ENCODE measurements around the gene FHAD1. TPM values are rescaled to one million over a fixed set of nuclear protein-coding genes. Genes with fewer than 3 reads are reported as not detected.
"Not testable (repeated sequence)": the region's sequence is repeated elsewhere in the genome, so short reads cannot be mapped to it uniquely, and the experiment has no call there.

Gene FHAD1
- total RNA-seq, 1 experiment from 2014 or later = 0.47 TPM

DNA sequence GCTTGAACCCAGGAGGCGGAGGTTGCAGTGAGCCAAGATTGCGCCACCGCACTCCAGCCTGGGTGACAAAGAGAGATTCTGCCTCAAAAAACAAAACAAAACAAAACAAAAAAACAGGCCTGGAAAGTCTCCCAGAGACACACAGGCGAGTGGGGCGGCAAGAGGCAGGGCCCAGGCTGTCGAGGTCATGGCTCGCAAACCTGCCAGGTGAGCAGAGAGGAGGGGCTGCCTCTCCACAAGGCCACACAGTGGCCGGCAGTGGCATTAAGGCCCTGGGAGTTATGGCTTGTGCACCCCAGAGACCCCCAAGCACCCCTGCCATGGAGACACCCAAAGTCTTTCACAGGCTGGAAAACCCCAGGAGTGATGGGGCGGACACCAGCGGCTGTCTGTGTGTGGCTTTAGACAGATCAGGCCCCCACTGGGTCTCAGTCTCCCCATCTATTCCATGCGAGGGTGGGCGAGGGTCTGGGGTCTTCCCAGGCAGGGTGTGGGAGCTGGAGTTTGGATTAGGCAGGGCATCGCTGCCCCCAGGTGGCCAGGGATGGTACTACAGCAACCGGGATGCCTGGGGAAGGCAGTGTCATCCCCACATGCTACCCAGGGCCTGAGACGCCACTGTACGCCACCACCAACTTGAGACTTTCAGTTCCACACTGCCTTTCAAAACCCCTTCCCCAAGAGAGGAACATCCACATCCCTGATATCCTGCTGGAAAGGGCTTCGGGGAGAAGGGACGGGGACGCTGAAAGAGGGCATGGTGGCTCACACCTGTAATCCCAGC lies 184.0 kb downstream of the FHAD1 start:
- Histone ChIP-seq H3K36me3 (peaks cover 62% of the 10 kb centered on the region), H3K27me3 (replicated peaks) (no peaks in the 10 kb centered on the region), H3K27ac (no peak overlapping the region), H3K4me3 (no peak overlapping the region), H3K9me3 (replicated peaks) (no peaks in the 10 kb centered on the region), H3K4me1 (replicated peaks) (peaks cover 38% of the 10 kb centered on the region)
- DNase-seq (ENCODE audit: low read depth in 1 of 2, low spot score in 2 of 2) = peak; percentile 64 to 76

DNA sequence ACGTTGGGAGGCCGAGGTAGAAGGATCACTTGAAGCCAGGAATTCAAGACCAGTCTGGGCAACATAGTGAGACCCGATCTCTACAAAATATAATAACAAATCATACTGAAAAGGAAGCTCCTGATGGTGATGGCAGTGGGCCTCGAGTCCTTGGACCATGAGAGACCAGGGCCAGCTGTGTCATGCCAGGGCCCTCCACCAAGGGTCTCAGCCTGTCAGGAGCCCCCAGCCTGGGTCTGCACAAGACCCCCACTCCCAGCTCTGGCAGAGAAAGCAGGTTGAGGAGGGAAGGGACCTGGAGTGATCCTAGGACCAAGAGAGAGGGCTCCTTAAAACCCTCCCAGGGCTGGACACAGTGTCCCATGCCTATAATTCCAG lies 184.5 kb downstream of the FHAD1 start:
- Histone ChIP-seq H3K36me3 (peaks cover 57% of the 10 kb centered on the region), H3K4me3 (no peak overlapping the region), H3K9me3 (replicated peaks) (no peaks in the 10 kb centered on the region), H3K4me1 (replicated peaks) (peaks cover 32% of the 10 kb centered on the region), H3K27ac (no peak overlapping the region), H3K27me3 (replicated peaks) (no peaks in the 10 kb centered on the region)
- no peak for DNase-seq (ENCODE audit: low read depth in 1 of 2, low spot score in 2 of 2)

DNA sequence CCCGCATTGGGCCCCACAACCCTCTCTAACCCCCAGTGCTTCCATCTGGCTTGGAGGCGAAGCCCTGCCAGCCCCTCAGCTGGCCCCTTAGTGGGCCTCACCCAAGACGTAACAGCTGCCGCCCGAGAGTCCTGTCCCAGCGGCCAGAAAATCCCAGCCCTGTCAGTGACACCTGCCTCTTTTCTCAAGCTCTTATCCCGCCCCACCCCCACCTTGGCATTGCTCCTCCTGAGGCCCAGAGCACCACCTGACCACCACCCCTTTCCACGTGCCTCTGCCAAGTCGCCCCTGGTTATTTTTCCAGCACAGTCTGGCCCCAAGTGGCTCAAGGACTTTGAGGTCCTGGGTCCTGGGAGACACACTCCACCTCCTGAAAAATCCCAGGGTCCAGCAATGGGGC lies 185.3 kb downstream of the FHAD1 start:
- Histone ChIP-seq H3K27me3 (replicated peaks) (no peaks in the 10 kb centered on the region), H3K4me1 (replicated peaks) (peaks cover 24% of the 10 kb centered on the region), H3K4me3 (no peak overlapping the region), H3K27ac (peak overlapping the region; percentile 8; the same call in 1 of the 2 replicates), H3K9me3 (replicated peaks) (no peaks in the 10 kb centered on the region), H3K36me3 (peaks cover 51% of the 10 kb centered on the region)
- no peak for DNase-seq (ENCODE audit: low read depth in 1 of 2, low spot score in 2 of 2)

DNA sequence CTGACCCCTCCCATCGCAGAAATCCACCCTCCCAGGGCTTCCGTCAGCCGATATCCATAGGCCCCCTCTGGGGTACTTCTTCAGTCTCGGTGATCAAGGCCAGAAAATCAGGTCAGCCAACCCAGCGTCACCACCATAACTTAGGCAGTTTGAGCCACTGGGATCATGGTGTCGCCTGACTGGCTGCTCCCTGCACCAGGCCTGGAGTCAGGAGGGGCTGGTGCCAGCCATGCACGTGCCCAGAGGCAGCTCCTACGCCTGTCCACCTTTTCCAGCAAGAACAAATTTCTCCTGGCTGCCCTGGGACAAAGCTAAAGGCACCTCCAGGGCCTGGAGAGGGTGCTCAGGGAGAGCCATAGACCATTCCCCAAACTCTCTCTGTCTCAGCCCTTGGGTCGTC lies 186.4 kb downstream of the FHAD1 start:
- Histone ChIP-seq H3K27ac (no peak overlapping the region), H3K36me3 (peaks cover 39% of the 10 kb centered on the region), H3K4me3 (no peak overlapping the region), H3K9me3 (replicated peaks) (no peaks in the 10 kb centered on the region), H3K27me3 (replicated peaks) (no peaks in the 10 kb centered on the region), H3K4me1 (replicated peaks) (peaks cover 15% of the 10 kb centered on the region)
- DNase-seq (ENCODE audit: low read depth in 1 of 2, low spot score in 2 of 2) = no peak

DNA sequence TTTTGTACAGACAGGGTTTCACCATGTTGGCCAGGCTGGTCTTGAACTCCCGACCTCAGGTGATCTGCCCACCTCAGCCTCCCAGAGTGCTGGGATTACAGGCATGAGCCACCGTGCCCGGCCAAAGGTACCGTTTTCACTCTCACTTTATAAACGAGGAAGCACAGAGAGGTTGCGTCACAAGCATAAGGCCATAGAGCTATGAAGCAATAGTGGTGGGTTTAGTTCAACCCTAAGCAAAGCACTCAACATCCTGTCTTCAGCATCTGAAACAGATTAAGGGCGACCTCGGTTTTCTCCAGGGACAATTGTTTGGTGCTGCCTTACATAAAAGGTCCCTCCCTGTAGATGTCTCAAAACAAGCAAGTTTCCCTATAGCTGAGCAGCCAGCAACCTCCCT lies 187.7 kb downstream of the FHAD1 start:
- H3K4me1 ChIP-seq (replicated peaks); DNase-seq (ENCODE audit: low read depth in 1 of 2, low spot score in 2 of 2); H3K27ac ChIP-seq; H3K4me3 ChIP-seq; H3K9me3 ChIP-seq (replicated peaks); H3K27me3 ChIP-seq (replicated peaks): not testable (repeated sequence)
- peaks cover 27% of the 10 kb centered on the region for H3K36me3 ChIP-seq

DNA sequence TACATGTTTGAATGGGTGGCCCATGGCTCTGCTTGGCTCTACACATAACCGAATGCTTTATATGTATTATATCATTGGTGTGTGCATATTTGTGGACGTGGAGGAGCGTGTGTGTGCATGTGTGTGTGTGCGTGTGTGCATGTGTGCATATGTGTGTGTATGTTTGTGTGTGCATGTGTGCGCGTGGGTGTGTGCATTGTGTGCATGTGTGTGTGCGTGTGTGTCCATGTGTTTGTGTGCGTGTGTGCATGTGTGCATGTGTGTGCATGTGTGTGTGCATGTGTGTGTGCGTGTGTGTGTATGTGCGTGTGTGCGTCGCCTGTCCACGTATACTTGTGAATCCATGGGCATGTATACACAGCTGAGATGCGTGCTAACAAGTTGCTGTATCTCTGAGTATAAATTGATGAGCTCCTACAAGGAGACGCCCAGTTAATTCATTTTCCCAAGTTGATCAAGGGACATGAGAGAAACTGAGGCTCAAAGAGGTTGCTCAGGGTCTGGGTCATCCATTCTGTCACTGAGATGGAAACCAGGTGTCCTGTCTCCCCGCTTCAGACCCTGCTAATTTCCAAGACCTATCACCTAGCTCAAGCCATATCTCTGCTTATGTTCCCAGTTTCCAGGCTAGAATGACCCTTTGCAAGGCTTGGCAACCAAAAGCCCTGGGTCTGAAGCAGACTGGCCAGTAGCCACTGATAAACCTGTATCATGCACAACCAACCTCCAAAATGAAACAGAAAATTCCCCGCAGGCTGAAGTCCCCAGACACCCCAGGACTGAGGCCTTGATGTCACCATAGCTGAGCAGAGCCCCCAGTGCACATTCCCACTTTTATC lies 188.4 kb downstream of the FHAD1 start:
- no peak overlapping the region for H3K27ac ChIP-seq
- DNase-seq (ENCODE audit: low read depth in 1 of 2, low spot score in 2 of 2) = no peak
- H3K27me3 ChIP-seq (replicated peaks) = no peaks in the 10 kb centered on the region
- no peaks in the 10 kb centered on the region for H3K9me3 ChIP-seq (replicated peaks)
- no peak overlapping the region for H3K4me3 ChIP-seq
- peaks cover 7% of the 10 kb centered on the region for H3K4me1 ChIP-seq (replicated peaks)
- peaks cover 22% of the 10 kb centered on the region for H3K36me3 ChIP-seq

DNA sequence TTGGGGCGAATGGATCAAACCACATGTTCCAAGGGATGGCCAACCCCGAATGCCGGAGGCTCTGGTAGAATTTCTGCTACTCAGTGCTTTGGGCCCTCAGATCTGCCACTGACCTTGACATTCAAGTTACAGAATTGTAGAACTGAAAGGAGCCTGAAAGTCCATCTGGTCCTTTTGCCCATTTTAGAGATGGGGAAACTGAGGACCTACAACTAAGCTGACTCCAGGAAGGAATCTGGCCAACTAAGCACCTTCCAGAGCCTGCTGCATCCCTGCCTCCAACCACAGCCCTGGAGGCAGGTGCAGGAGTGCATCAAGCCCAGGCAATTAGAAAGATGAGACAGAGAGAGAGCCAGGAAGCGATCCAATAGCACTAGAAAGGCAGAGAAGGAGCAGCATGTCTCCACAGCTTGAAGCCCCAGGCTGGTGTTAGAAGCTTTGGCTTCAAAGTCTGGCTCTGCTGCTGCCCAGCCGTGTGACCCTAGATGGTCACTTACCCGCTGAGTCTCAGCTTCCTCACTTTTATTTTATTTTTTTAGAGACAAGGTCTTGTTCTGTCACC lies 189.9 kb downstream of the FHAD1 start:
- H3K9me3 ChIP-seq (replicated peaks) = no peaks in the 10 kb centered on the region
- no peak overlapping the region for H3K27ac ChIP-seq
- no peak overlapping the region for H3K4me3 ChIP-seq
- peaks cover 7% of the 10 kb centered on the region for H3K36me3 ChIP-seq
- no peaks in the 10 kb centered on the region for H3K27me3 ChIP-seq (replicated peaks)
- H3K4me1 ChIP-seq (replicated peaks) = peaks cover 7% of the 10 kb centered on the region
- no peak for DNase-seq (ENCODE audit: low read depth in 1 of 2, low spot score in 2 of 2)

DNA sequence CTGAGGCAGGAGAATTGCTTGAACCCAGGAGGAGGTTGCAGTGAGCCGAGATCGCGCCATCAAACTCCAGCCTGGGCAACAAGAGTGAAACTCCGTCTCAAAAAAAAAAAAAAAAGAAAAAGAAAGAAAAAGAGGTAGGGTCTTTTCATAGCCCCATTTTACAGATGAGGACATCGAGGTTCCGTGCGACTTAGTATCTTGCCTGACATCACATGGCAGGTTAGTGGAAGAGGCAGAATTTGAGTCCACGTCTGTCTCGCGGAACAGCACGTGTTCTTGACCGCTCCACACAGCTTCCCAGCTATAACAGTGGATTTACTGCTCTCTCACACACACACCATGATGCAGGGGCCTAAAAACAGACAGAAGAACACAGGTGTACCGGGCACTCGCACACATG lies 192.3 kb downstream of the FHAD1 start:
- no peaks in the 10 kb centered on the region for H3K9me3 ChIP-seq (replicated peaks)

DNA sequence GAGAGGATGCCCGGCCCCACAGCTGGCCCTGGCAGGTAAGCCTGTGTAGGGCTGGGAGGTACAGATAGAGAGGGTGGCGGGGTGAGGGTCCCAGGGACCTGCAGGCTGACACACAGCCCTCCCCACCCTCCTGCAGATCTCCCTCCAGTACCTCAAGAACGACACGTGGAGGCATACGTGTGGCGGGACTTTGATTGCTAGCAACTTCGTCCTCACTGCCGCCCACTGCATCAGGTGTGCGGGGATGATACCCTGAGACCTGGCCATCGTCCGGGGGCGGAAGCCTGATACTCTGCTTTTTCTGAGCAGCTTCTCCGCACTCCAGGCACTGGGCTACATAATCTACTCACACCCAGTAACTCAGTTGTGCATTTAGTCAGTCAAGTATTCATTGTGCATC lies 193.3 kb downstream of the FHAD1 start:
- H3K27me3 ChIP-seq (replicated peaks) = no peaks in the 10 kb centered on the region
- no peak overlapping the region for H3K4me3 ChIP-seq
- DNase-seq (ENCODE audit: low read depth in 1 of 2, low spot score in 2 of 2) = no peak
- no peaks in the 10 kb centered on the region for H3K9me3 ChIP-seq (replicated peaks)
- no peaks in the 10 kb centered on the region for H3K36me3 ChIP-seq
- no peaks in the 10 kb centered on the region for H3K4me1 ChIP-seq (replicated peaks)
- no peak overlapping the region for H3K27ac ChIP-seq

More for the DNA sequence above, 192.3 kb downstream of the FHAD1 start:
- H3K4me3 ChIP-seq = no peak overlapping the region
- no peak for DNase-seq (ENCODE audit: low read depth in 1 of 2, low spot score in 2 of 2)
- H3K27ac ChIP-seq = no peak overlapping the region
- no peaks in the 10 kb centered on the region for H3K27me3 ChIP-seq (replicated peaks)
- no peaks in the 10 kb centered on the region for H3K4me1 ChIP-seq (replicated peaks)
- H3K36me3 ChIP-seq = no peaks in the 10 kb centered on the region

DNA sequence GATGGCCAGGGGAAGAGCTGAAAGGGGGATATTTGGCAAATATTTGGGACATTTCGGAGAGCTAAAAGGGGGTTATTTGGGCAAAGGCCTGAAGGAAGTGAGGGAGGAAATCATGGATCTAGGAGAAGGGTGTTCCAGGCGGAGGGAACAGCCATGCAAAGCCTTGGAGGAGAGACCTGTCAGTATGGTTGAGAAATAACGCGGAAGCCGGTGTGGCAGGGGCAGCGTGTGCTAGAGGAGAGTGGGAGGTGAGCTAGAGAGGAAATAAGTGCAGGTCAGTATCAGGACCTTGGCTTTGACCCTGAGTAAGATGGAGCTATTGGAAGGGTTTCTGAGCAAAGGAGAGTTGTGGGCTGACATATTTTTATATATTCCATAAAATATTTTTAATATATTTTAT lies 194.2 kb downstream of the FHAD1 start:
- Histone ChIP-seq H3K4me1 (replicated peaks) (no peaks in the 10 kb centered on the region), H3K4me3 (no peak overlapping the region), H3K27me3 (replicated peaks) (no peaks in the 10 kb centered on the region), H3K9me3 (replicated peaks) (no peaks in the 10 kb centered on the region), H3K36me3 (no peaks in the 10 kb centered on the region), H3K27ac (no peak overlapping the region)
- DNase-seq (ENCODE audit: low read depth in 1 of 2, low spot score in 2 of 2) = no peak

DNA sequence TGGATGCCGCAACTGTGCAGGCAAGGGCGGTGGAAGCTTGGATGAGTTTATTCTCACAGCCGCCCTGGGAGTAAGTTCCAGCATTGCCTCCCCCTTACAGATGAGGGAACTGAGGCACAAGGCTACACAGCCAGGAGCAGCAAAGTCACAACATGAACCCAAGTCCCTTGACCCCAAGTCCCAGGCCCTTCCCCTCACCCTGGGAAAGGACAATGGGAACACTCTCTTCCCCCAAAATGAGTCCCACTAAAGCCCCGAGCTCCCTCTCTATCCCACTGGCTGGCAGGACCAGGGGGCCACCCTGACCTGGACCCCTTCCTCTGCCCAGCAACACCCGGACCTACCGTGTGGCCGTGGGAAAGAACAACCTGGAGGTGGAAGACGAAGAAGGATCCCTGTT lies 195.1 kb downstream of the FHAD1 start:
- Histone ChIP-seq H3K4me3 (no peak overlapping the region), H3K4me1 (replicated peaks) (no peaks in the 10 kb centered on the region), H3K27ac (no peak overlapping the region), H3K27me3 (replicated peaks) (no peaks in the 10 kb centered on the region), H3K9me3 (replicated peaks) (no peaks in the 10 kb centered on the region), H3K36me3 (no peaks in the 10 kb centered on the region)
- no peak for DNase-seq (ENCODE audit: low read depth in 1 of 2, low spot score in 2 of 2)

DNA sequence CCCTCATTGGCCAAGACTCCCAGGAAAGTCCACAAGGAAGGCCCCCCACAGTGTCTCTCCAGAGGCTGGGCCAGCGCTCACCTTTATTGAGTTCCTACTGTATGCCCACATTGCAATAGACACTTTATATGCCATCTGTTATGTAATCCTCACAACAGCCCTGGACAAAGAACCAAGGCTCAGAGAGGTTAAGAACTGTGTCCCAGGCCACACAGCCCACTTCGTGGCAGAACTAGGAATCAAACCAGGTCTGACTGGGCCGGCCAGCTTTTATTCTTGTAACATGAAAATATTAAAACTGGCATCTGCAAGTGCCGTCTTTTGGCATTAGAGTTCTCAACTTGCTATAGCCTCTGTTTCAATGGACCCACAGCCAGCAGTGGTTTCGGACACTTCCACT lies 195.7 kb downstream of the FHAD1 start:
- Histone ChIP-seq H3K4me3 (no peak overlapping the region), H3K36me3 (no peaks in the 10 kb centered on the region), H3K4me1 (replicated peaks) (no peaks in the 10 kb centered on the region), H3K9me3 (replicated peaks) (no peaks in the 10 kb centered on the region), H3K27ac (no peak overlapping the region), H3K27me3 (replicated peaks) (no peaks in the 10 kb centered on the region)
- DNase-seq (ENCODE audit: low read depth in 1 of 2, low spot score in 2 of 2) = no peak

DNA sequence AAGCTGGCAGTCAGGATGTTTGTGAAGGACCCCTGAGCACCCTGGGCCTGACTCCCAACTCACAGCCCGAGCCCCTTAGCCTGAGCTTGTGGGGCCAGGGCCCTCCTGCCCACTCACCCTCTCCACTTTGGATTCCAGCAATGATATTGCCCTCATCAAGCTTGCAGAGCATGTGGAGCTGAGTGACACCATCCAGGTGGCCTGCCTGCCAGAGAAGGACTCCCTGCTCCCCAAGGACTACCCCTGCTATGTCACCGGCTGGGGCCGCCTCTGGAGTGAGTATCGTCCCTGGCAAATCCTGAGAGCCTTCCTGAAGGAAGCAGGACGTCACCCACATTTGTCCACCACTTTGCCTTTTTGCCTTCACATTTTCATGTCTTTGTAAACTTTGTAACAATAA lies 196.3 kb downstream of the FHAD1 start:
- Histone ChIP-seq H3K4me1 (replicated peaks) (no peaks in the 10 kb centered on the region), H3K9me3 (replicated peaks) (no peaks in the 10 kb centered on the region), H3K36me3 (no peaks in the 10 kb centered on the region), H3K27ac (no peak overlapping the region), H3K27me3 (replicated peaks) (no peaks in the 10 kb centered on the region), H3K4me3 (no peak overlapping the region)
- no peak for DNase-seq (ENCODE audit: low read depth in 1 of 2, low spot score in 2 of 2)
